Lower lobe of right lung (tissue), 2 donors: ENCODE data around the gene IFNK. TPM values are rescaled to one million over a fixed set of nuclear protein-coding genes. Genes with fewer than 3 reads are reported as not detected.

ENCODE experiments used
- ATAC-seq, 2 donors: fragments of 200-7000 bp; cut with Tn5 transposase; one replicate each; pipeline ENCODE4 v1.9.1; 2020 to 2022; ENCODE audit warnings: mild to moderate bottlenecking in 2 of 2, moderate library complexity in 2 of 2
- DNase-seq: peaks from one replicate; pipeline ENCODE4 v3.0.0-alpha.2; 2020
- H3K27ac ChIP-seq: fragments of 200-600 bp; one replicate; pipeline ENCODE4 v1.8.0; 2022
- H3K27me3 ChIP-seq: fragments of 200-600 bp; one replicate; pipeline ENCODE4 v1.8.0; 2022; ENCODE audit warnings: low read depth
- H3K36me3 ChIP-seq: fragments of 200-600 bp; one replicate; pipeline ENCODE4 v1.8.0; 2022; ENCODE audit warnings: mild to moderate bottlenecking
- H3K4me1 ChIP-seq: fragments of 200-600 bp; one replicate; pipeline ENCODE4 v1.8.0; 2022
- H3K4me3 ChIP-seq: fragments of 200-600 bp; one replicate; pipeline ENCODE4 v1.8.0; 2022; ENCODE audit warnings: mild to moderate bottlenecking
- H3K9me3 ChIP-seq: fragments of 200-600 bp; one replicate; pipeline ENCODE4 v1.8.0; 2022
- CTCF ChIP-seq: fragments of 200-600 bp; IDR thresholded peaks from one replicate; pipeline ENCODE4 v1.8.0; 2022; ENCODE audit warnings: antibody characterized with exemption, mild to moderate bottlenecking
- intact Hi-C: fragments of 100-400 bp; cut with DNase I; formaldehyde crosslinking; loops from one replicate; pipeline ENCODE4 v1.11.0; 2022
- total RNA-seq: library from RNA; stranded (reverse); fragmentation: NEBNext Ultra II Directional; extraction: Animal tissue kit (Norgen Biotek cat#: 25700); gene quantifications from one replicate; pipeline ENCODE4 v1.2.1, GENCODE V29; 2021
- donor health status: DM: no; HTN: yes; CAD: no; lungs with severe emphysema.

IFNK gene
- total RNA-seq, 1 donor from 2014 or later, result not detected

- TF ChIP-seq CTCF, result no peak
- H3K4me3 ChIP-seq, result no peak overlapping the region
- no peaks in the 10 kb centered on the region for H3K36me3 ChIP-seq
- no peaks in the 10 kb centered on the region for H3K9me3 ChIP-seq
- H3K27ac ChIP-seq, result no peak overlapping the region
- H3K27me3 ChIP-seq, result no peaks in the 10 kb centered on the region
- DNase-seq (no peak), ATAC-seq (no peak)
- H3K4me1 ChIP-seq, result peaks cover 7% of the 10 kb centered on the region
- intact Hi-C loops, result no loop called here
Measured at GRCh38 chr9:27482709-27483108, 41.4 kb upstream of the IFNK start.

GRCh38 chr9:27483576-27483975 lies 40.5 kb upstream of the IFNK start:
- TF ChIP-seq CTCF, result no peak
- intact Hi-C loops, result no loop called here
- no peaks in the 10 kb centered on the region for H3K36me3 ChIP-seq
- DNase-seq (no peak), ATAC-seq (no peak)
- no peaks in the 10 kb centered on the region for H3K27me3 ChIP-seq
- H3K27ac ChIP-seq, result no peak overlapping the region
- H3K4me1 ChIP-seq, result peaks cover 6% of the 10 kb centered on the region
- H3K4me3 ChIP-seq, result no peak overlapping the region
- no peaks in the 10 kb centered on the region for H3K9me3 ChIP-seq

GRCh38 chr9:27485158-27485557 lies 38.9 kb upstream of the IFNK start:
- Histone ChIP-seq H3K27me3 (no peaks in the 10 kb centered on the region), H3K9me3 (no peaks in the 10 kb centered on the region), H3K27ac (no peak overlapping the region), H3K36me3 (no peaks in the 10 kb centered on the region), H3K4me3 (no peak overlapping the region), H3K4me1 (peaks cover 6% of the 10 kb centered on the region)
- TF ChIP-seq CTCF, result no peak
- intact Hi-C loops, result no loop called here
- no peak for DNase-seq
- ATAC-seq, result no peak

- Histone ChIP-seq H3K4me3 (no peak overlapping the region), H3K4me1 (peaks cover 14% of the 10 kb centered on the region), H3K27me3 (no peaks in the 10 kb centered on the region), H3K27ac (no peak overlapping the region), H3K36me3 (no peaks in the 10 kb centered on the region), H3K9me3 (no peaks in the 10 kb centered on the region)
- intact Hi-C loops, result no loop called here
- no peak for TF ChIP-seq CTCF
- no peak for DNase-seq
- ATAC-seq, result no peak
Measured at GRCh38 chr9:27487128-27487640, 36.9 kb upstream of the IFNK start.

- TF ChIP-seq CTCF, result no peak
- ATAC-seq, result no peak
Measured at GRCh38 chr9:27487927-27488326, 36.2 kb upstream of the IFNK start.

More at GRCh38 chr9:27487927-27488326, 36.2 kb upstream of the IFNK start:
- Histone ChIP-seq H3K4me1 (peaks cover 14% of the 10 kb centered on the region), H3K27me3 (no peaks in the 10 kb centered on the region), H3K27ac (no peak overlapping the region), H3K9me3 (no peaks in the 10 kb centered on the region), H3K4me3 (no peak overlapping the region), H3K36me3 (no peaks in the 10 kb centered on the region)
- DNase-seq, result no peak
- intact Hi-C loops, result no loop called here
